ENCODE results near the gene SVOP. TPM values are rescaled to one million over a fixed set of nuclear protein-coding genes. Genes with fewer than 3 reads are reported as not detected.

Gene SVOP
- total and polyA plus RNA-seq, 2 of the 8 experiments (the other 6 are each of a cell fraction or from before 2014, with no cell fraction given): 0.06 TPM; not detected in 1

GRCh38 chr12:108890208-108890607 is 130.7 kb downstream of the SVOP start:
- Histone ChIP-seq H2BK20ac (ENCODE audit: low read length) (no peak overlapping the region), H3K79me1 (ENCODE audit: low read depth, low read length) (no peaks in the 10 kb centered on the region), H2BK120ac (replicated peaks; ENCODE audit: low read depth, low read length) (no peak overlapping the region), H3K4me3 (ENCODE audit: extremely low read depth in 1 of 4, insufficient read depth in 2 of 4, low read depth in 3 of 4, low read length in 4 of 4) (no peak overlapping the region), H2AFZ (ENCODE audit: low read length) (no peak overlapping the region), H3K27ac (ENCODE audit: low read depth, low read length) (no peak overlapping the region), H2AK5ac (ENCODE audit: low read depth, low read length) (no peak overlapping the region), H3K4me1 (replicated peaks in 1 of 4; ENCODE audit: control insufficient read depth in 3 of 4, insufficient read depth in 4 of 4, low read length in 3 of 4) (no peaks in the 10 kb centered on the region), H4K20me1 (replicated peaks in 1 of 2; ENCODE audit: control insufficient read depth in 1 of 2, insufficient read depth in 2 of 2, low read length in 2 of 2) (peaks cover 0 to 2% of the 10 kb centered on the region in 2 experiments), H3K36me3 (ENCODE audit: control insufficient read depth in 2 of 4, insufficient read depth in 4 of 4, low read length in 3 of 4) (no peaks in the 10 kb centered on the region), H3K4me2 (ENCODE audit: insufficient read depth in 1 of 2, low read depth in 2 of 2, low read length in 2 of 2) (no peak overlapping the region), H3K23ac (ENCODE audit: insufficient read length) (no peak overlapping the region), H3K9ac (replicated peaks in 1 of 4; ENCODE audit: extremely low read depth in 1 of 4, low read depth in 3 of 4, low read length in 3 of 4) (no peak overlapping the region), H3K18ac (ENCODE audit: extremely low read depth, low read length) (no peak overlapping the region), H2BK12ac (ENCODE audit: low read depth, low read length) (no peak overlapping the region), H4K8ac (ENCODE audit: extremely low read depth, insufficient read depth, low read length) (no peak overlapping the region), H3K14ac (ENCODE audit: insufficient read length) (no peak overlapping the region), H3K56ac (replicated peaks; ENCODE audit: insufficient read length, low read depth, low read length) (no peak overlapping the region), H3K23me2 (ENCODE audit: low read depth, low read length) (peaks cover 2% of the 10 kb centered on the region), H3K9me3 (ENCODE audit: insufficient read depth in 2 of 2, low read depth in 1 of 2, low read length in 1 of 2) (peaks cover 0 to 4% of the 10 kb centered on the region in 2 experiments; a peak in 1 of 4 replicates), H4K5ac (ENCODE audit: insufficient read length, low read depth, low read length) (no peak overlapping the region), H3K27me3 (replicated peaks in 1 of 4; ENCODE audit: control insufficient read depth in 3 of 4, extremely low read depth in 1 of 4, insufficient read depth in 3 of 4, low read length in 3 of 4) (no peaks in the 10 kb centered on the region), H4K91ac (replicated peaks; ENCODE audit: insufficient read length, low read length) (no peak overlapping the region), H2BK15ac (ENCODE audit: low read length) (no peak overlapping the region), H2BK5ac (ENCODE audit: low read depth, low read length) (no peak overlapping the region), H3K79me2 (ENCODE audit: control insufficient read depth in 1 of 2, insufficient read depth in 2 of 2, low read length in 2 of 2) (no peaks in the 10 kb centered on the region), H3K4ac (replicated peaks; ENCODE audit: insufficient read length, low read depth, low read length) (no peak overlapping the region)
- FAIRE-seq (no peak), DNase-seq (ENCODE audit: low read depth in 1 of 2, low spot score in 2 of 2) (peak in 1 of 2 experiments; percentile 55)
- TF ChIP-seq POLR2A (IDR thresholded peaks at IDR 0.05; ENCODE audit: control extremely low read depth in 1 of 2, low read depth in 2 of 2, low read length in 2 of 2) (no peak), GTF2F1 (IDR thresholded peaks at IDR 0.05; ENCODE audit: borderline replicate concordance, low read depth, low read length) (no peak), TBP (IDR thresholded peaks at IDR 0.05; ENCODE audit: low read depth, low read length) (no peak), BACH1 (IDR thresholded peaks at IDR 0.05; ENCODE audit: low read length) (no peak), SAP30 (IDR thresholded peaks at IDR 0.05; ENCODE audit: insufficient read depth, insufficient replicate concordance, low read length) (no peak), JUND (IDR thresholded peaks at IDR 0.05; ENCODE audit: low read length) (no peak)
- POLR2A ChIA-PET (ENCODE audit: partially characterized antibody): interaction anchor here (1.4 kb wide), 1 partner anchor 10 kb away, joined by 3 read pairs; no protein-coding TSS in a partner anchor
- WGBS, 2 experiments (ENCODE audit: extremely low coverage in 1 of 2, insufficient coverage in 1 of 2, insufficient read length in 1 of 2, insufficient replicate concordance in 2 of 2, low coverage in 1 of 2, low lambda C conversion rate in 2 of 2, missing lambda C conversion rate in 1 of 2): 98% methylated on average over 2 of the region's 2 CpGs; no CpG with 5 or more reads in 1 of the 2 experiments
- CTCF ChIA-PET (ENCODE audit: partially characterized antibody): interaction anchor here (0.7 to 2.0 kb wide), 10 partner anchors 10 to 221 kb away, joined by 3 to 7 read pairs (median 4); partner anchors contain the start of genes ALKBH2 and DAO
